ENCODE data around the gene STX11. TPM values are rescaled to one million over a fixed set of nuclear protein-coding genes. Genes with fewer than 3 reads are reported as not detected.
A peak's percentile ranks its signal among the peaks of the same experiment; 100 is the strongest.

The STX11 gene
- polyA plus RNA-seq, 1 experiment, result 0.16 TPM

DNA sequence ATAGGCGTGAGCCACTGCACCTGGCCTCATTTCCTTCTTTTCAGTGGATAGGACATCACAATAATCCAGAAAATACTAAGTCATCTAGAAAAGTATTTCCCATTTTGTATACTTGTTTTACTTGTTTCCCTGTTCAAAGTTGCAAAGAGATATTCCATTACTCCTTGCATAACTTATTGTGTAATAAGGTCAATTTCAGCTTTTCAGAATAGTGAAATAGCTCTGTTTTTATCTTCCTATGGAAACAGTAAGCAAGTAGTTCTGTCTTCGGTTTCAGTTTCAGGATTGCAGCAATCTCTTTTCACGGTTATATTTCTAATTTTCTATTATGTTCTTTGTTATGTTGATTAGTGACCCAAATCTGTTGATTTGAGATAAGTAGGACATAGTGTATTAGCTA is 6.0 kb downstream of the STX11 start:
- Histone ChIP-seq H3K27me3 (ENCODE audit: control insufficient read depth, insufficient read depth, low read length) (peaks cover 9% of the 10 kb centered on the region), H3K9me3 (ENCODE audit: control insufficient read depth, insufficient read depth, low read length) (no peaks in the 10 kb centered on the region), H3K27ac (ENCODE audit: low read depth, low read length) (no peak overlapping the region), H3K4me3 (ENCODE audit: low read depth, low read length) (no peak overlapping the region)
- DNase-seq (ENCODE audit: low read depth, low spot score), result no peak
- TF ChIP-seq CTCF (IDR thresholded peaks at IDR 0.05; ENCODE audit: low read depth, low read length), result no peak
- ChIA-PET CTCF (no interaction called here), POLR2A (no interaction called here)

- Histone ChIP-seq H3K27me3 (ENCODE audit: control insufficient read depth, insufficient read depth, low read length) (peaks cover 3% of the 10 kb centered on the region), H3K4me3 (ENCODE audit: low read depth, low read length) (no peak overlapping the region), H3K27ac (ENCODE audit: low read depth, low read length) (no peak overlapping the region), H3K9me3 (ENCODE audit: control insufficient read depth, insufficient read depth, low read length) (no peaks in the 10 kb centered on the region)
- POLR2A ChIA-PET, result no interaction called here
- CTCF ChIA-PET, result no interaction called here
- TF ChIP-seq CTCF (IDR thresholded peaks at IDR 0.05; ENCODE audit: low read depth, low read length), result no peak
- no peak for DNase-seq (ENCODE audit: low read depth, low spot score)
These were observed 6.7 kb downstream of the STX11 start for GRCh38 chr6:144156991-144157390.

- Histone ChIP-seq H3K4me3 (ENCODE audit: low read depth, low read length) (no peak overlapping the region), H3K27ac (ENCODE audit: low read depth, low read length) (no peak overlapping the region), H3K9me3 (ENCODE audit: control insufficient read depth, insufficient read depth, low read length) (no peaks in the 10 kb centered on the region), H3K27me3 (ENCODE audit: control insufficient read depth, insufficient read depth, low read length) (no peaks in the 10 kb centered on the region)
- TF ChIP-seq CTCF (IDR thresholded peaks at IDR 0.05; ENCODE audit: low read depth, low read length), result no peak
- peak; percentile 29 for DNase-seq (ENCODE audit: low read depth, low spot score)
- ChIA-PET POLR2A (no interaction called here), CTCF (no interaction called here)
These were observed 7.8 kb downstream of the STX11 start for GRCh38 chr6:144158133-144158532.

DNA sequence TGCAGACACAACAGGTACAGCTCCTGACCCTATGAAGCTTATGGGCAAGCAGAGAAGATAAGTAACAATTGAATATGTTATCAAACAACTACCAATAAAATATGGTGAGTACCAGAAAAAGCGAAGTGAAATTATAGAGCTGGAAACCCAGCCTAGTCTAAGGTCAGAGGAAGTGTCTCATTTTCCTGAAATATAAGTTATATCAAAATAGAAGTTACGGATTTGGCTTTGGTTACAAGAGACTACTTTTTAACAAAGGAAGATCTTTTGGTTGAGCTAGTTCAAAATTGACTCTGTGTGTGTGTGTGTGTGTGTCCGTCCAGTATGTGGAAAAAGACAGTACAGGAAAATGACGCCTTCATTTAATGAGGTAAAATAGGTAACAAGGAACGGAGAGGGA is 8.9 kb downstream of the STX11 start:
- Histone ChIP-seq H3K4me3 (ENCODE audit: low read depth, low read length) (no peak overlapping the region), H3K9me3 (ENCODE audit: control insufficient read depth, insufficient read depth, low read length) (no peaks in the 10 kb centered on the region), H3K27me3 (ENCODE audit: control insufficient read depth, insufficient read depth, low read length) (no peaks in the 10 kb centered on the region), H3K27ac (ENCODE audit: low read depth, low read length) (no peak overlapping the region)
- ChIA-PET CTCF (interaction anchor here (0.6 kb wide), 1 partner anchor 505 kb away, joined by 3 read pairs; no protein-coding TSS in a partner anchor), POLR2A (no interaction called here)
- TF ChIP-seq CTCF (IDR thresholded peaks at IDR 0.05; ENCODE audit: low read depth, low read length), result no peak
- DNase-seq (ENCODE audit: low read depth, low spot score), result no peak

- POLR2A ChIA-PET, result no interaction called here
- H3K27ac ChIP-seq (ENCODE audit: low read depth, low read length), result no peak overlapping the region
- no peaks in the 10 kb centered on the region for H3K27me3 ChIP-seq (ENCODE audit: control insufficient read depth, insufficient read depth, low read length)
- H3K9me3 ChIP-seq (ENCODE audit: control insufficient read depth, insufficient read depth, low read length), result no peaks in the 10 kb centered on the region
- no peak for DNase-seq (ENCODE audit: low read depth, low spot score)
- H3K4me3 ChIP-seq (ENCODE audit: low read depth, low read length), result no peak overlapping the region
- CTCF ChIA-PET, result interaction anchor here (0.6 kb wide), 1 partner anchor 505 kb away, joined by 3 read pairs; no protein-coding TSS in a partner anchor
- no peak for TF ChIP-seq CTCF (IDR thresholded peaks at IDR 0.05; ENCODE audit: low read depth, low read length)
These were observed 9.4 kb downstream of the STX11 start for GRCh38 chr6:144159742-144160141.
